IMR-90 (cell line): ENCODE data around the gene TEAD1. TPM values are rescaled to one million over a fixed set of nuclear protein-coding genes. Genes with fewer than 3 reads are reported as not detected.

Source experiments
- ATAC-seq: fragments of 200-7000 bp; cut with Tn5 transposase; 2 replicates; pipeline ENCODE4 v1.9.1; 2020; ENCODE audit warnings: low read depth, mild to moderate bottlenecking, moderate library complexity
- BruUV-seq: library from RNA; stranded (reverse); fragments of 400-500 nt; replicated peaks from 2 replicates; lab custom pipeline; 2021; lab: Mats Ljungman, UMichigan
- CTCF ChIA-PET: fragments of 300-600 bp; formaldehyde crosslinking; extraction: SDS; loops from one replicate; lab custom pipeline; 2021; ENCODE audit warnings: antibody characterized with exemption; lab: Yijun Ruan, JAX
- POLR2A ChIA-PET: fragments of 300-600 bp; sonication (Branson Sonifier 250); formaldehyde crosslinking; loops from one replicate; lab custom pipeline; 2022; ENCODE audit warnings: antibody characterized with exemption; ENCODE audit not compliant: unreplicated experiment; lab: Charles Lee
- DNase-seq: peaks from one replicate; pipeline ENCODE4 v3.0.0; 2013
- H2AFZ ChIP-seq: replicated peaks from 2 replicates; pipeline ENCODE3; 2013; ENCODE audit warnings: low read length, mild to moderate bottlenecking; ENCODE audit not compliant: poor library complexity
- H2AK5ac ChIP-seq: 2 replicates; pipeline ENCODE4 v1.6.1; 2013; ENCODE audit warnings: low read depth, low read length, inconsistent platforms
- H2AK9ac ChIP-seq: replicated peaks from 2 replicates; pipeline ENCODE3; 2013; ENCODE audit warnings: mild to moderate bottlenecking, low read depth, low read length, moderate library complexity; ENCODE audit not compliant: poor library complexity
- H2BK120ac ChIP-seq: 2 replicates; pipeline ENCODE4 v1.6.1; 2013; ENCODE audit warnings: low read depth, low read length, inconsistent platforms
- H2BK15ac ChIP-seq: 3 replicates; pipeline ENCODE4 v1.6.1; 2013; ENCODE audit warnings: low read depth, low read length, inconsistent platforms
- H2BK20ac ChIP-seq: 2 replicates; pipeline ENCODE4 v1.6.1; 2013; ENCODE audit warnings: low read depth, mild to moderate bottlenecking, inconsistent platforms, low read length, moderate library complexity
- H2BK5ac ChIP-seq: 2 replicates; pipeline ENCODE4 v1.6.1; 2013; ENCODE audit warnings: mild to moderate bottlenecking, low read depth, low read length, inconsistent platforms; ENCODE audit not compliant: poor library complexity, severe bottlenecking
- H3K14ac ChIP-seq: replicated peaks from 2 replicates; pipeline ENCODE4 v1.6.1; 2013; ENCODE audit warnings: low read depth, low read length, inconsistent platforms
- H3K18ac ChIP-seq: 2 replicates; pipeline ENCODE4 v1.6.1; 2013; ENCODE audit warnings: low read depth, low read length, control low read depth
- H3K23ac ChIP-seq: 2 replicates; pipeline ENCODE4 v1.6.1; 2013; ENCODE audit warnings: low read depth, low read length, inconsistent platforms
- H3K27ac ChIP-seq: 2 replicates; pipeline ENCODE4 v1.5.1; 2013; ENCODE audit warnings: mild to moderate bottlenecking, control low read depth, low read length; ENCODE audit not compliant: insufficient read depth
- H3K27me3 ChIP-seq: 2 replicates; pipeline ENCODE4 v1.6.1; 2013; ENCODE audit warnings: low read length; ENCODE audit not compliant: control insufficient read depth, insufficient read depth
- H3K36me3 ChIP-seq: 2 replicates; pipeline ENCODE4 v1.6.1; 2013; ENCODE audit warnings: low read length, mixed read lengths; ENCODE audit not compliant: control insufficient read depth, insufficient read depth
- H3K4ac ChIP-seq: 2 replicates; pipeline ENCODE4 v1.6.1; 2013; ENCODE audit warnings: low read depth, low read length, inconsistent platforms
- H3K4me1 ChIP-seq: 2 replicates; pipeline ENCODE4 v1.6.1; 2013; ENCODE audit warnings: low read length, mixed read lengths; ENCODE audit not compliant: control insufficient read depth, insufficient read depth
- H3K4me2 ChIP-seq: 2 replicates; pipeline ENCODE4 v1.6.1; 2013; ENCODE audit warnings: low read depth, mild to moderate bottlenecking, control low read depth, low read length, moderate library complexity
- H3K4me3 ChIP-seq: 2 replicates; pipeline ENCODE4 v1.5.1; 2013; ENCODE audit warnings: low read depth, mild to moderate bottlenecking, control low read depth, low read length, moderate library complexity; ENCODE audit not compliant: insufficient read depth
- H3K56ac ChIP-seq: 2 replicates; pipeline ENCODE4 v1.6.1; 2013; ENCODE audit warnings: low read length, inconsistent platforms; ENCODE audit not compliant: insufficient read depth; ENCODE audit errors: extremely low read depth
- H3K79me1 ChIP-seq, 2 experiments: 2 replicates each; pipeline ENCODE4 v1.6.1; 2013; ENCODE audit warnings: low read length in 2 of 2, inconsistent platforms in 1 of 2, low read depth in 1 of 2
- H3K9ac ChIP-seq: 2 replicates; pipeline ENCODE4 v1.6.1; 2013; ENCODE audit warnings: low read depth, low read length, control low read depth
- H3K9me1 ChIP-seq: 2 replicates; pipeline ENCODE4 v1.6.1; 2013; ENCODE audit warnings: low read length, inconsistent platforms; ENCODE audit not compliant: insufficient read depth
- H3K9me3 ChIP-seq: 2 replicates; pipeline ENCODE4 v1.6.1; 2013; ENCODE audit warnings: low read length; ENCODE audit not compliant: control insufficient read depth, insufficient read depth
- H4K20me1 ChIP-seq: 2 replicates; pipeline ENCODE4 v1.6.1; 2013; ENCODE audit warnings: low read length, inconsistent platforms; ENCODE audit not compliant: insufficient read depth
- H4K5ac ChIP-seq: 2 replicates; pipeline ENCODE4 v1.6.1; 2013; ENCODE audit warnings: mild to moderate bottlenecking, low read depth, low read length, control low read depth
- H4K8ac ChIP-seq, 2 experiments: 2 replicates each; pipeline ENCODE4 v1.6.1; 2013; ENCODE audit warnings: low read depth in 2 of 2, low read length in 2 of 2, control low read depth in 1 of 2, inconsistent platforms in 1 of 2
- H4K91ac ChIP-seq: 2 replicates; pipeline ENCODE4 v1.6.1; 2013; ENCODE audit warnings: low read depth, low read length, inconsistent platforms; ENCODE audit not compliant: insufficient read depth
- MAFK ChIP-seq: IDR thresholded peaks from 2 replicates; pipeline ENCODE4 v1.6.1; 2012; ENCODE audit warnings: low read depth, low read length, improper control_type of control experiment
- MXI1 ChIP-seq: IDR thresholded peaks from 2 replicates; pipeline ENCODE4 v1.6.1; 2012; ENCODE audit warnings: low read depth, mild to moderate bottlenecking, low read length, moderate library complexity, borderline replicate concordance
- NFE2L2 ChIP-seq: fragments of 150-350 bp; IDR thresholded peaks from 2 replicates; pipeline ENCODE4 v1.6.1; 2016; ENCODE audit warnings: low read depth, mild to moderate bottlenecking, low read length
- POLR2A ChIP-seq: IDR thresholded peaks from 2 replicates; pipeline ENCODE4 v1.6.1; 2012; ENCODE audit warnings: mild to moderate bottlenecking, low read depth, low read length
- WGBS, 2 experiments: methylation state at CpG; one replicate each; pipeline versions ENCODE4 v1.1.5 to v1.1.7; 2013; ENCODE audit warnings: missing lambda C conversion rate in 2 of 2; ENCODE audit not compliant: insufficient read length in 1 of 2; ENCODE audit errors: extremely low coverage in 2 of 2; 5-methylcytosine and 5-hydroxymethylcytosine counted together
- dilution Hi-C: fragments of 300-500 bp; cut with HindIII; formaldehyde crosslinking; loops from one replicate; pipeline ENCODE4 v1.14.3; 2018; ENCODE audit warnings: low sequenced_read_pairs; ENCODE audit not compliant: unreplicated experiment
- in situ Hi-C: fragments of 300-500 bp; cut with MboI; formaldehyde crosslinking; loops from 3 replicates; pipeline ENCODE4 v1.14.3; 2019; ENCODE audit warnings: low sequenced_read_pairs, inconsistent platforms, mixed read lengths
- intact Hi-C: fragments of 100-400 bp; cut with micrococcal nuclease; formaldehyde crosslinking; loops from 2 replicates; pipeline ENCODE4 v1.10.0; 2022
- polyA plus RNA-seq, 3 experiments: library from polyadenylated mRNA; depleted of rRNA; stranded (reverse); fragments of >200 nt; gene quantifications; 2 replicates each; pipeline ENCODE4 v1.2.3, GENCODE V29; 2012; ENCODE audit warnings: low replicate concordance in 1 of 3
- total RNA-seq: library from RNA; depleted of rRNA; stranded (reverse); fragments of >200 nt; gene quantifications from 2 replicates; pipeline ENCODE4 v1.2.3, GENCODE V29; 2012

TEAD1 gene
- total and polyA plus RNA-seq, 2 of the 4 experiments (the other 2 are of a cell fraction) = 51.8 to 69.2 TPM

DNA sequence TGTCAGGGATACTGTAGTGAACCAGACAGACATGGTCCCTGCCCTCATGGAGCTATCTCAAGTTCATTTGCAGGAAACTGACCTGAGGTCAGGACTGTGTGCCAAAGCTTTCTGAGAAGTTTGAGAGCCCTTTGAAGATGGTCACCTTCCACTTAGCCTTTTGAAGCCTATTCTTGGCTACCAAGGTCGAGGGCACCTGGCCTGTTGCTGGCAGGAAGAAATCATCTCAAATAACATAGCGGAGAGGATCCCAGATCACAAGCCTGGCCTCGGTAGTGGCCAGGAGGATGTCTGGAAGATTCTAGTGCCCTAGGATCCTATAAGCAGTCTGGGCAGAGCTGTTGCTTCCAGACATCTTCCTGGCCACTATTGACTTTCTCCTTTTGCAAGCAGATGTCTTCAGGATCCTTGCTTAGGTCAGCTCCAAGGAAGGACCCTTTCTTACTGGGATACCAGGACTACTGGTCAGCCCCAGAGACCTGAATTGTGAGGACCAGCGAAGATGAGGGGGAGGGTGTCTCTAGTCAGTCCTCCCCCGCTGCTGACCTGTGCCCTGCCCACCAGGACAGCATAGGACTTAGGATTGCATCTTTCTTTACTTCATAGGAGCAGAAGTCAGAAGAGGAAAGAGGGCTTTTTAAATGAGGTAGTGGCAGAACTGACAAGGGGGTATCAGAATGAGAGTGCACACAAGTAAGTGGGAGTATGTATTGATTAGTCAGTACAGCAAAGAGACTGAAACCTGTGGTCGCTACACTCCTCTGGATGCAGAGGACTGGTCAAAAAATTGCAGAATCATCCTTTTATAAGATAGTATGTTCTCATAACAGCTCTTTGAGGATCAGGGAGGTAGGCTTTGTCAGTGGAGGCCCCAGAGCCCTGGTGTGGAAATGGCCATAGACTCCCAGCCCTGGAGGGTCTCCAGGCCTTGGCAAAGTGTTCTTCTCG lies 94.8 kb downstream of the TEAD1 start:
- Histone ChIP-seq H3K14ac (peak overlapping the region; percentile 62), H3K79me1 (peaks cover 58 to 95% of the 10 kb centered on the region in 2 experiments), H3K56ac (peak overlapping the region; percentile 57), H3K9me3 (no peaks in the 10 kb centered on the region), H2AK5ac (peak overlapping the region; percentile 86), H2BK120ac (peak overlapping the region; percentile 63), H3K9ac (0 out of 2 replicates have a peak overlapping the region, but pooled peaks have one; percentile 16), H2AFZ (no peak overlapping the region), H3K36me3 (peaks cover 23% of the 10 kb centered on the region), H3K4ac (peak overlapping the region; percentile 75), H3K4me2 (peak overlapping the region; percentile 44; the same call in 1 of the 2 replicates), H3K23ac (peak overlapping the region; percentile 59), H4K91ac (peak overlapping the region; percentile 45; the same call in 1 of the 2 replicates), H2BK5ac (peak overlapping the region; percentile 21), H3K18ac (peak overlapping the region; percentile 89), H2BK20ac (peak overlapping the region; percentile 80), H3K9me1 (peaks cover 56% of the 10 kb centered on the region), H4K20me1 (peaks cover 89% of the 10 kb centered on the region), H2BK15ac (peak overlapping the region; percentile 66; the same call in 1 of the 3 replicates), H3K4me3 (no peak overlapping the region), H4K5ac (peak overlapping the region; percentile 30), H3K27me3 (no peaks in the 10 kb centered on the region), H3K4me1 (peaks cover 42% of the 10 kb centered on the region), H2AK9ac (no peak overlapping the region), H3K27ac (peak overlapping the region; percentile 82), H4K8ac (peak overlapping the region; percentile 35 to 50; a peak in 3 of 4 replicates)
- POLR2A ChIA-PET = no interaction called here
- dilution Hi-C loops = no loop called here
- CTCF ChIA-PET = interaction anchor here (1.3 to 1.5 kb wide), 2 partner anchors 9 to 16 kb away, joined by 3 to 4 read pairs; no protein-coding TSS in a partner anchor
- DNase-seq (no peak), ATAC-seq (no peak)
- no peak for TF ChIP-seq MXI1
- 0 out of 2 replicates have a peak, but pooled peaks have one; percentile 7 for TF ChIP-seq NFE2L2
- no peak for TF ChIP-seq POLR2A
- TF ChIP-seq MAFK = 0 out of 2 replicates have a peak, but pooled peaks have one; percentile 21
- intact Hi-C loops = no loop called here
- no CpG with 5 or more reads among the region's 7 CpGs for WGBS, 2 experiments
- in situ Hi-C loops = no loop called here
- BruUV-seq = no TSS peak
